Effector memory CD8-positive, alpha-beta T cell (primary cell): Measurements from ENCODE around the gene ESPL1.
"Not testable (repeated sequence)": the region's sequence is repeated elsewhere in the genome, so short reads cannot be mapped to it uniquely, and the experiment has no call there.

Experiments used
- ATAC-seq: fragments of 150-1000 bp; cut with Tn5 transposase; replicated peaks from 2 replicates; pipeline ENCODE4 v1.10.0; 2021; ENCODE audit warnings: mild to moderate bottlenecking, moderate library complexity
- DNase-seq, 3 experiments: peaks; one replicate each; pipeline ENCODE4 v3.0.0; 2021
- H3K27ac Mint-ChIP-seq, 2 donors: one replicate each; pipeline ENCODE4 v1.8.0; 2022; ENCODE audit warnings: mild to moderate bottlenecking in 2 of 2, mixed read lengths in 2 of 2, moderate library complexity in 2 of 2
- H3K27me3 Mint-ChIP-seq, 2 donors: one replicate each; pipeline ENCODE4 v1.8.0; 2022; ENCODE audit warnings: mixed read lengths in 2 of 2
- H3K36me3 Mint-ChIP-seq: one replicate; pipeline ENCODE4 v1.8.0; 2022; ENCODE audit warnings: mild to moderate bottlenecking, moderate library complexity, mixed read lengths; ENCODE audit not compliant: insufficient read depth
- H3K4me1 Mint-ChIP-seq, 2 donors: one replicate each; pipeline ENCODE4 v1.8.0; 2022; ENCODE audit warnings: low read depth in 2 of 2, mixed read lengths in 2 of 2
- H3K4me3 Mint-ChIP-seq, 2 donors: one replicate each; pipeline ENCODE4 v1.8.0; 2022; ENCODE audit warnings: mild to moderate bottlenecking in 2 of 2, mixed read lengths in 2 of 2, moderate library complexity in 2 of 2
- H3K9me3 Mint-ChIP-seq, 2 donors: one replicate each; pipeline ENCODE4 v1.8.0; 2022; ENCODE audit warnings: mixed read lengths in 2 of 2

The ESPL1 gene

GRCh38 chr12:53306826-53307225 lies 38.7 kb downstream of the ESPL1 start:
- H3K27me3 Mint-ChIP-seq, result no peaks in the 10 kb centered on the region
- H3K27ac Mint-ChIP-seq, result peak overlapping the region in 1 of 2 donors; percentile 84
- H3K4me3 Mint-ChIP-seq, result no peak overlapping the region
- no peaks in the 10 kb centered on the region for H3K9me3 Mint-ChIP-seq
- ATAC-seq (no peak), DNase-seq (no peak)
- H3K36me3 Mint-ChIP-seq, result peaks cover 55% of the 10 kb centered on the region
- peaks cover 11 to 14% of the 10 kb centered on the region in 2 donors for H3K4me1 Mint-ChIP-seq

DNA sequence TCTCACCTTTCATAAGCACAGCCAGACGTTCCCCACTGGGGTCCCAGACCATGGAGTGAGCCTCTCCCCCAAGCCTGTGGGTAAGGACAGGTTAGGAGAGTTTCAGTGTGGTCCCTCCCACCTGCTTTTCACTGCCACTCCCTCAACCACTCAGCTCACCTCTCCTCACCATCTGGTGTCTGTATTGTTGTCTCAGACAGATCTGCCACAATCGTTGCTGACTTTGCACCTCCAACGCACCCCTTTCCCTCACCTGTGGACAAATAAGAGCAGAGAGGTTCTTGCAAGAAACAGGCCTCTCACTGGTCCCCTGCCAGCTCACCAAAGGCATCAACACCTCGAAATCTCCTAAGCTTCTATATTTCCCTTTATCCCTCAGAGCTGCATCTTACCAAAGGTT lies 40.2 kb downstream of the ESPL1 start:
- H3K36me3 Mint-ChIP-seq, result peaks cover 57% of the 10 kb centered on the region
- DNase-seq (no peak), ATAC-seq (no peak)
- H3K9me3 Mint-ChIP-seq, result no peaks in the 10 kb centered on the region
- H3K27me3 Mint-ChIP-seq, result no peaks in the 10 kb centered on the region
- peak overlapping the region in 1 of 2 donors; percentile 7 for H3K27ac Mint-ChIP-seq
- H3K4me1 Mint-ChIP-seq, result peaks cover 1 to 4% of the 10 kb centered on the region in 2 donors
- H3K4me3 Mint-ChIP-seq, result no peak overlapping the region

GRCh38 chr12:53313996-53314395 lies 45.9 kb downstream of the ESPL1 start:
- Mint-ChIP-seq H3K4me1 (no peaks in the 10 kb centered on the region), H3K27ac (no peak overlapping the region), H3K36me3 (peaks cover 79% of the 10 kb centered on the region), H3K9me3 (no peaks in the 10 kb centered on the region), H3K27me3 (no peaks in the 10 kb centered on the region), H3K4me3 (no peak overlapping the region)
- ATAC-seq, result no peak
- no peak for DNase-seq

DNA sequence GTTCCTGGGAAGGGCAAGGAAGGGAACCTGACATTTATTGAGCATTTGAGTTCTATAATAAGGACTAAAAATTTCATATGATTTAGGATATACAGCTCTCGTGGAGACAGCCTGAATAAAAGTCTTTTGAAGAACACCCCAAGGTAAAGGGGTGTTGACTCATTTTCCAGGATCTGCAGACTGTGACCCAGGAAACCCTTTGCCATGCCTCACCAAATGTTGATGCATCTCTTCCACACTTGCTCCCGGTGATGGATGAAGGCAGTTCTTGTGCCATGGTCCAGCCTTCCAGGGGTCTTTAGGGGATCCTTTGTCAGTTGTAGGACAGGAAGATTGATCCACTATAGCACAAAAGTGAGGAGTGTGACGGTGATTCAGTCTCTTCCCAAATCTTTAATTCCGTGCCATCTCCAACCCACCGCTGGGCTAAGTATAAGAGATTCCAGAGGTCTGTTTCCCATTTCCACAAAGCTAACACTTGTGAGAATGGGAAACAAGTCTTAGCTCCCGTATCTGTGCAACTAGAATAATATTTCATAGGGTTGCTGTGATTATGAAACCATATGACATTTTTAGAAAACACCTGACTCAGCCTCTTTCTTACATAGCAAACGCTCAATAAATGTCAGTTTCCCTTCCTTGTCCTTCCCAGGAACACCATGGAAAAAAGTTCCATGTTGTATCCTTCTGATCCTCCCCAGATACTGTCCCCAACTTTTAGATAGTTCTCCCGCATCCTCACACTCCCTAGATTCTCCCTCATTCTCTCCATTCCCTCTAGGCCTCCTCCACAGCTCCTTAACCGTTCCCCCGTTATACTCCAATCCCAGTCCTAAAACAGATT lies 52.5 kb downstream of the ESPL1 start:
- H3K4me3 Mint-ChIP-seq, result peak overlapping the region; percentile 86 to 95
- H3K27me3 Mint-ChIP-seq, result no peaks in the 10 kb centered on the region
- no peak for ATAC-seq
- H3K4me1 Mint-ChIP-seq, result peaks cover 25 to 28% of the 10 kb centered on the region in 2 donors
- H3K36me3 Mint-ChIP-seq, result peaks cover 56% of the 10 kb centered on the region
- no peak for DNase-seq
- peak overlapping the region; percentile 79 to 90 for H3K27ac Mint-ChIP-seq
- no peaks in the 10 kb centered on the region for H3K9me3 Mint-ChIP-seq

- Mint-ChIP-seq H3K36me3 (peaks cover 21% of the 10 kb centered on the region), H3K4me3 (peak overlapping the region; percentile 87 to 98), H3K27ac (peak overlapping the region; percentile 86 to 96), H3K27me3 (peaks cover 0 to 19% of the 10 kb centered on the region in 2 donors), H3K4me1 (peaks cover 25 to 28% of the 10 kb centered on the region in 2 donors), H3K9me3 (no peaks in the 10 kb centered on the region)
- peak; percentile 28 to 53 (median 36) for DNase-seq
- peak; percentile 29 for ATAC-seq
Observed at GRCh38 chr12:53324113-53324778, 56.1 kb downstream of the ESPL1 start.

DNA sequence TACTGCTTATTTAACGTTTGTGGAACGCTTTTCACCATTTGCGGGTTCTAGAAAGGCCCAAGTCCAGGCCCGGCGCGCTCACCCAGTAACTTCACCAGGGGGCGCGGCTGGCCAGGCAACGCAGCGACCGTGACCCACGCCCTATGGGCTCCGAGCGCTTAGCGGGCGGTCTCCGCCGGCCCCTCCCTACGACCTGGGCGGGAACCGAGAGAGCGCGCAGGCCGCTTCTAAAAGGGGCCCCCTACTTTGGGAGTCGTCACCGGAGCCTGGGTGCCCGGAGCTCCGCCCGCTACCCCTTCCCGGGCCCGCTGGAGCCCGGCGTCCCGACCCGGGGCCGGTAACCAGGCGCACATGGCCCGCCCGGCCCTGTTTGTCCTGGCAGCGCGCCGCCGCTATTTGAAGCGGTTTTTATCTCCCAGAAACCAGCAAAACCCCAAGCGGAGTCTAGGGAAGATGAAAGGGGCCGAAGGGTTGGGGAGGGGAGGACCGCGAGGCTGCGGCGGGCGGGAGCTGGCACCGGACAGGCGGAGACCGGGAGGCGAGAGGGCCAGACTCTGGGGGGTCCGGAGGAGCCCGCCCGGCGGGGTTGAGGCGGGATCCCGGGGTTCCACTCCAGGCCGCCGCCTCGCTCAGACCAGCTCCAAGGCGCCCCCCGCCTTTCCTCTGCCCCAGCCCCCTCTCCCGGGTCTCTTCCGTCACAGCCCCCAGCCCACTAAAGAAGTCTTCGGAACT lies 56.8 kb downstream of the ESPL1 start:
- H3K4me3 Mint-ChIP-seq, result peak overlapping the region; percentile 87 to 98
- ATAC-seq (peak; percentile 65), DNase-seq (peak; percentile 74 to 80 (median 78))
- H3K27ac Mint-ChIP-seq, result peak overlapping the region; percentile 86 to 96
- H3K9me3 Mint-ChIP-seq, result no peaks in the 10 kb centered on the region
- H3K36me3 Mint-ChIP-seq, result peaks cover 16% of the 10 kb centered on the region
- peaks cover 0 to 24% of the 10 kb centered on the region in 2 donors for H3K27me3 Mint-ChIP-seq
- peaks cover 25 to 28% of the 10 kb centered on the region in 2 donors for H3K4me1 Mint-ChIP-seq

DNA sequence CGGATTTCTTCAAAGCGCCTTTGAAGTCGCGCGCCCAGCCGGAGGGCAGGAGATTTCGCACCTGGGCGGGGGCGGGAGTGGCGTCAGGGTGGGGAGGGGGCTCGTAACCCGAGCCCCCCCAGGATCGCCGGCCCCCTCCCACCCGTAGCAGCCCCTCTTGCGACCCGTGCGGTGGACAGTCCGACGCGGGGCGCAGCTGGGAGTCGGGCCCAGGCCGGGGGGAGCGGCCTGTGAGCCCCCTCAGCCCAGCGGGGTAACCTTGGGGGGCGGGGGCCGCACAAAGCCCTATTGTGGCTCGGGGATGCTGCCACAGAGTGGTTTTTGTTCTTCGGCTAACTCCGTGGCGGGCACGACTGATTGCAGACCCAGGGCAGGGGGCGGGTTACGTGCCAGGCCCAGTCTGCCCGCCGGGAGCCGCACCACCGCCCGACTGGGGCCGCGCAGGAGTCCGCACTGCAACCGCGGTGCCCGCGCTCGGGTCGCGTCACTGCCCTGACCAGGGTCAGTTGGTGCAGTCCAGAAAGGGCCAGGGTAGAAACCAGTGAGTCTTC lies 57.5 kb downstream of the ESPL1 start:
- Mint-ChIP-seq H3K9me3 (no peaks in the 10 kb centered on the region), H3K4me3 (peak overlapping the region; percentile 87 to 98), H3K27me3 (peaks cover 0 to 30% of the 10 kb centered on the region in 2 donors), H3K4me1 (peaks cover 23 to 26% of the 10 kb centered on the region in 2 donors), H3K27ac (peak overlapping the region in 1 of 2 donors; percentile 51), H3K36me3 (peaks cover 16% of the 10 kb centered on the region)
- DNase-seq (no peak), ATAC-seq (no peak)

- DNase-seq (no peak), ATAC-seq (no peak)
- H3K9me3 Mint-ChIP-seq, result no peaks in the 10 kb centered on the region
- H3K36me3 Mint-ChIP-seq, result peaks cover 14% of the 10 kb centered on the region
- H3K4me3 Mint-ChIP-seq, result peak overlapping the region; percentile 66 to 87
- peaks cover 13 to 16% of the 10 kb centered on the region in 2 donors for H3K4me1 Mint-ChIP-seq
- H3K27me3 Mint-ChIP-seq, result peaks cover 0 to 34% of the 10 kb centered on the region in 2 donors
- peak overlapping the region in 1 of 2 donors; percentile 51 for H3K27ac Mint-ChIP-seq
Observed at GRCh38 chr12:53326460-53327185, 58.5 kb downstream of the ESPL1 start.

GRCh38 chr12:53327435-53328042 lies 59.4 kb downstream of the ESPL1 start:
- Mint-ChIP-seq H3K4me1 (peaks cover 11 to 15% of the 10 kb centered on the region in 2 donors), H3K9me3 (no peaks in the 10 kb centered on the region), H3K36me3 (peaks cover 11% of the 10 kb centered on the region), H3K27ac (no peak overlapping the region), H3K4me3 (no peak overlapping the region), H3K27me3 (peaks cover 4 to 43% of the 10 kb centered on the region in 2 donors)
- ATAC-seq, result no peak
- no peak for DNase-seq

- H3K4me3 Mint-ChIP-seq, result no peak overlapping the region
- peaks cover 9% of the 10 kb centered on the region for H3K36me3 Mint-ChIP-seq
- peaks cover 4 to 47% of the 10 kb centered on the region in 2 donors for H3K27me3 Mint-ChIP-seq
- H3K4me1 Mint-ChIP-seq, result peaks cover 9 to 12% of the 10 kb centered on the region in 2 donors
- no peak for ATAC-seq
- no peak for DNase-seq
- H3K27ac Mint-ChIP-seq, result no peak overlapping the region
- no peaks in the 10 kb centered on the region for H3K9me3 Mint-ChIP-seq
Observed at GRCh38 chr12:53328043-53328435, 59.9 kb downstream of the ESPL1 start.

DNA sequence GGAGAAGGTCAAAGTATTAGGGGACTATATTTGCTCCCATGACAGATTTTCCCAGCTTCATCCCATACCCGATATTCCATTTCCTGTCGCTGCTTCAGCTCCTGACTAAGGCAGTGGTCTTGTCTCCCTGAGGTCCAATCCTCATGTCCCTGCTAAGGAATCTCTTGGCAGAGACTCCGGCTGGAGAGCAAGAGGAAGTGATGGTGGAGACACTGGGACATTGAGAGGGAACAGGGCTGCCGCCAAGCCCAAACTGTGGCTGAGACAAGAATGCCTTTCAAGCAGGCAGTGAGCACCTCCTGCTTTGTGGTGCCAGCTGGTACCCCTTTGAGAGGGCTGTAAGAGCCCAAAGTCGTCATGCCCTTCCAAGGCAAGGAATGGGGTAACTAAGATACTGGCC lies 62.6 kb downstream of the ESPL1 start:
- H3K9me3 Mint-ChIP-seq, result no peaks in the 10 kb centered on the region
- H3K36me3 Mint-ChIP-seq, result no peaks in the 10 kb centered on the region
- H3K4me1 Mint-ChIP-seq, result no peaks in the 10 kb centered on the region
- ATAC-seq (no peak), DNase-seq (no peak)
- no peak overlapping the region for H3K27ac Mint-ChIP-seq
- no peak overlapping the region for H3K4me3 Mint-ChIP-seq
- peaks cover 10 to 73% of the 10 kb centered on the region in 2 donors for H3K27me3 Mint-ChIP-seq

DNA sequence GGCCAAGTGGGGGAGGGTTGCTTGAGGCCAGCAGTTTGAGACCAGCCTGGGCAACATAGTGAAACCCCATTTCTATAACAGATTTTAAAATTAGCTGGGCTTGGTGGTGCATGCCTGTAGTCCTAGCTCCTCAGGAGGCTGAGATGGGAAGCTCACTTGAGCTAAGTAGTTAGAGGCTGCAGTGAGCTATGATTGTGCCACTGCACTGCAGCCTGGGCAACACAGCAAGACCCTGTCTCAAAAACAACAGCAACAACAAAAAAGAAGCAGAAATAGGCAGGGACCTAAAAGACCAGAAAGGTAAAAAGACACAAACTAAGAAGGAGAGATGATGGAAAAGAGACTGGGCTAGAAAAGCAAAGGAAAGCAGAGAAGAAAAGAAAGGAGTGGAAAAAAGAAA lies 64.2 kb downstream of the ESPL1 start:
- ATAC-seq, DNase-seq, H3K9me3 Mint-ChIP-seq, H3K4me1 Mint-ChIP-seq, H3K27ac Mint-ChIP-seq, H3K4me3 Mint-ChIP-seq, H3K36me3 Mint-ChIP-seq: not testable (repeated sequence)
- peaks cover 20 to 88% of the 10 kb centered on the region in 2 donors for H3K27me3 Mint-ChIP-seq
